Right hindlimb (tissue), 1 donor: ENCODE results near the gene ADAMTS1.

ENCODE experiments used
- DNase-seq: peaks from one replicate; pipeline ENCODE4 v3.0.0-alpha.2; 2018

Gene ADAMTS1

DNA sequence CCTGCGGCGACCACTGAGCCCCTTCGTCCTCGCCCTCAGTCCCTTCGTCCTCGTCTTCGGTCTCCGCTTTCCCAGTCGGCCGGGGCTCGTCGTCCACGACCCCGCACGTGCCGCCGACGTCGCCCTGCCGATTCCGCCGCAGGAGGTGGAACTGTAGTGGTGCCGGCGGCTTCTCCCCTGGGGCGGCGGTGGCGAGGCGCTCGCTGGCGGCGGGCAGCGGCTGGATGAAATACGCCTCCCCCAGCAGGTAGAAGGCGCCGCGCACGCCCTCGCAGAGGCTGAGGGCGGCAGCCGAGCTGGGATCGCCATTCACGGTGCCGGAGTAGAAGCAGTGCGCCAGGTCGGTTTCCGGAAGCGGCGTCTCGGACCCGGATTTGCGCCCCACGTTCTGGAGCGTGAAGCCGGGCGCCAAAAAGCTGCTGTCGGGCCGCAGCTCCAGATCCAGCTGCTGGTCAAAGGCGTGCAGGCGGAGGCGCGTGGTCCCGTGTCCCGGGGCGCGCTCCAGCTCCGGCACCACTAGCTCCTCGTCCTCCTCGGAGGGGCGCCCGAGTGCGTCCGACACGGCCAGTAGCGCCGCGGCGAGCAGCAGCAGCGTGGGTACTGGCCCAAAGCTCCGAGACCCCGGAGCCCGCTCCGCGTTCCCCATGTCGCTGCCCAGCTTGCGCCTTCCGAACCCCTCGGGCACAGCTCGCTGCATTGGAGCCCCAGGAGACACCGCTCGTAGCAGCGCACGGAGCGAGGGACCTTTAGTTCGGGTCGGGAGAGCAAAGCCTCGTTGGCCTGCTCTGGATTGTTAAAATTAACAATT lies 747 bp downstream of the ADAMTS1 start:
- peak; percentile 77 for DNase-seq

- peak; percentile 50 for DNase-seq
Observed at GRCh38 chr21:26843933-26844257, 1.3 kb downstream of the ADAMTS1 start.

DNA sequence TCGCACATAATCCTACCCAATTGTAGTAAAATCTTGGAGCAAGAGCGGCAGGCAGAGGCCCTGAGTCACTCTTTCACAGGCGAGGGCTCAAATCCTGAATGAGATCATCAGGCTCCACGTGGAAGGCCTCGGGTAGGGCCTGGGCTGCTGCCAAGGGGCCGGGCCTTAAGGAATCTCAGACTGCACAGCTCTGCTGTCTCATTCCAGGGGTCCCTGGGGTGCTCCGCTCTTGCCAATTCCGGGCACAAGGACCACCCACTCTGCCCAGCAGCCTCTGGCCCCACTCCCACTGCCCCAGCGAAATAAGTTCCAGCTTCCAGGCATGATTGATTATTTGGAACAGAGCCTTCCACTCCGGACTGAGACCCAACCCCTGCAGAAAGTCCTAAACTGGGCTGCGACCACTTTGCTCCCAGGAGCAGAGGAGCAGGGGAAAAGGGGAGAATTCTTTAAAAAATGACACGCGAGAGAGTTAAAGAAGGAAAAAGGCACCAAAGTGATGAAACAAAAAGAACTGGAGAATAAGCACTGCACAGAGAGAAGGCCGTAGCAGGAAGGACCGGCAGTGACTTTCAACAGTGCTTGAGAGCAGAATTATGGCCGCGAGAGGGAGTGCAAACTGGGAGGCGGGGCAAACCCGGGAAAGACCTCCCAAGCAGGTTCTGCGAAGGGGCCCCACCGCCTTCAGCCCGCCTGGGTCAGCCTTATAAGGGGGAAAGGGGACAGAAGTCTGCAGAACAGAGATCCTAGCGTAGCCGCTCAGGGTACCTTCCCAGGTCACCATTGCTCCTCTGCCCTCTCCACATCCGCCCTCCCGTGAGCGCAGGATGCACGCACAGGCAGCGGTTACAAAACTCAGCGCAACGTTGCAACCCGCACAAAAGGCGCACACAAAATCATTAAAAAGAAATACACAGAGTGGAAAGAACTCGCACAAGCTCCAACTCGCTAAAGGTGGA lies 2.0 kb downstream of the ADAMTS1 start:
- DNase-seq: peak; percentile 98

GRCh38 chr21:26842300-26842699 lies 2.9 kb downstream of the ADAMTS1 start:
- DNase-seq: no peak

DNA sequence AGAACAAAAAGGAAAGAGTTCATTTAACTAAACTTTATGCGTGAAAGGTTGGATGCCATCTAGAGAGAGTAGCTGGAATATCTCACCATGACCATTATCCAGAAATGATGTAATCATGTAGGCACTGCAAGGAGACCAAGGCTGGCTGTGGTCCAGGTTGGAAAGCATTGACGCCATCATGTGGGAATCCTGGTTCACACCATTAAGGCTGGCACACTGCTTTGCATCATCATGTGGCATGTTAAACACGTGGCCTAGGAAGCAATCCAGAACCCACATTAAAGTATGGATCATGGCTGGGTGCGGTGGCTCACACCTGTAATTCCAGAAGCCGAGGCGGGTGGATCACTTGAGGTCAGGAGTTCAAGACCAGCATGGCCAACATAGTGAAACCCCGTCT lies 4.3 kb downstream of the ADAMTS1 start:
- no peak for DNase-seq

GRCh38 chr21:26840201-26840600 lies 5.0 kb downstream of the ADAMTS1 start:
- DNase-seq: no peak

DNA sequence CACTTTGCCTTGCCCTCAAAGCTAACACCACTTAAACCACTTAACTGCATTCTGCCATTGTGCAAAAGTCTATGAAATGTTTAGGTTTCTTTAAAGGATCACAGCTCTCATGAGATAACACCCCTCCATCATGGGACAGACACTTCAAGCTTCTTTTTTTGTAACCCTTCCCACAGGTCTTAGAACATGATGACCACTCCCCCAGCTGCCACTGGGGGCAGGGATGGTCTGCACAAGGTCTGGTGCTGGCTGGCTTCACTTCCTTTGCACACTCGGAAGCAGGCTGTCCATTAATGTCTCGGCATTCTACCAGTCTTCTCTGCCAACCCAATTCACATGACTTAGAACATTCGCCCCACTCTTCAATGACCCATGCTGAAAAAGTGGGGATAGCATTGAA lies 7.7 kb downstream of the ADAMTS1 start:
- DNase-seq: no peak

DNA sequence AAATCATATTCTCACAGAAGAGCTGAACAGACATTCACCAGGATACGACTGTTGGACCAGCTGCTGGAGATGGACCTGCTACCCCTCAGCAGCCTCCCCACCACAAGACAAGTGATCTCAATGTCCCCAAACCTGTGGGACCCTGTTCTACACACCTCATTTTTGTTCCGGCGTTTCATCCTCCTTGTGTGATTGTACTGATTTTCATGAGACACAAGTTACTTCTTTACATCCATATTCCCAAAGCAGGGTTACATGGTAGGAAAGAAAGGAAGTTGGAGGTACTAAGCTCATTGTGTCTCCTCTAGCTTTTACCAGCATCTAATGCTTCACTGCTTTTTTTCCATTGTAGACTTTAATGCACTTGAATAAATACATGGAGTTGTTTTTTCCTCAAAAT lies 8.7 kb downstream of the ADAMTS1 start:
- DNase-seq: no peak

DNA sequence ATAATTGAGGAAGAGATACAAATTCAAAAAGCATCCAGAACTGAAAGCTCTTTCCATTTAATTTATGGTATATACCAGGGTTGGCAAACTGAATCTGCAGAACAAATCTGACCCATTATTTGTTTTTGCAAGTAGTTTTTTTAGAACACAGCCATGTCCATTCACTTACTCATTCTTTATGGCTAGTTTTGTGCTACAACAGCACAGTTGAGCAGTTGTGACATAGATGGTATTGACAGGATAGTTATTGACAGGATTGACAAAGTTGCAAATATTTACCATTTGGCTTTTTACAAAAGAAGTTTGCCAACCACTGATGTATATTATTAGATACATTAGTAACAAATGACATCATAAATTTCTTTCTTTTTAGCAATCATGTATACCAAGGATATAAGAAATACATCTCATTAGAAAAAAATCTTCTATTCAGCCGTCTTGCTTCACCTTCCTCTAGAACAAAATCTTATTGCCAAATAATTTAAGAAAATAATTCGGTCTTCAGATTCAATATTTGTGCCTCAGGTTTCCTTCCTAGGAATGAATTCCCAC lies 9.4 kb downstream of the ADAMTS1 start:
- no peak for DNase-seq

DNA sequence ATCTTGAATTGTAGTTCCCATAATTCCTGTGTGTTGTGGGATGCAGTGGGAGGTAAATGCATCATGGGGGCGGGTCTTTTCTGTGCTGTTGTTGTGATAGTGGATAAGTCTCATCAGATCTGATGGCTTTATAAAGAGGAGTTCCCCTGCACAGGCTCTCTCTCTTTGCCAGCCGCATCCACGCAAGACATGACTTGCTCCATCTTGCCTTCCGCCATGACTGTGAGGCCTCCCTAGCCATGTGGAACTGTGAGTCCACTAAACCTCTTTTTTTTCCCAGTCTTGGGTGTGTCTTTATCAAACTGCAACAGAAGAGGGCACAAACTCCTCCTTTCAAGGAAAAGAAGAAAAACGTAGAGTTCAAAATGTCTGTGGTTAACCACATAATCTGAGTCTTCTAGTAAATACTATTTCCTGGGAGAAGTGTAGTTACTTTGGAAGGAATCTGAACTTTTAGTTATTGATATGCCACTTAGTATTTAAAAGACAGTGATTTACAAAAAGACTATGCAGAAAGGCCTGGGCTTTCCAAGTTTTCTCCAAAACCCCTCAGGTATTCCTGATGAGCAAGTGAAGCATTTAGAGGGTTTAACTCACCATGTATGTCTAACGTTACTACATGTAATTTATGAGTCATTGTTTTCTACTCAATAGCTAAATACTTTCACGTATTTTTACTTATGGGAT lies 10.0 kb downstream of the ADAMTS1 start:
- DNase-seq: no peak

DNA sequence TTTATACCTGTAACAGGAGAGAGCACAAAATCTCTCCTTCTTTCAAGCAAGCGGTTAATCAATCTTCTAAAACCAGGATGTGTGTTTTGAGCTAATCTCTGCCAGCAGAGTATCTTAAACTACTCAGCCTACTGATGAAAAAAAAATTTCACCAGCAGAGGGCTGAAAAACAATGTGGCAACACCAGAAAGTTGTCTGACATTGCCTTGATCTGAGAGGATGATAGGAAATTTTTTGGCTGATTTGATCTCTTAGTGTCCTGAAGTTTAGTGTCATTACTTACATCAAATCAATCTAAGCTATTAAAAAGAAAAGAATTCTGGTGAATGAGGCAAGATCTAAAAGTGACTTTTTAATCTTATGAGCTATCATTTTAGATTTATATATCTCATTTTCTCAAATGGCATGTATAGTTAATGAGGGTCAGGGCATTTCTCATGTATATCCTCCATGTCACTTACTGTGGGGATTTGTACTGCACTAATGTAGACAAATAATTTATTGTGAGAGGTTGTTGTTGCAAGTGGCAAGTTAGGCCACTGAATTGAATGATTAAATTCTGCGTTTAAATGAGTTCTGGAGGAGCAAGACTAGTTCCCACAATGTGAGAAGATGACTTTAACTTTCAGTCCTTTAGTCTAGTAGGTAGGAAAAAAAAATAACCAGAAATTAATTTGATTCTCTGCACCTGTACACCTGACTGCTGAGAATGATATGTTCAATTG lies 10.9 kb downstream of the ADAMTS1 start:
- no peak for DNase-seq

DNA sequence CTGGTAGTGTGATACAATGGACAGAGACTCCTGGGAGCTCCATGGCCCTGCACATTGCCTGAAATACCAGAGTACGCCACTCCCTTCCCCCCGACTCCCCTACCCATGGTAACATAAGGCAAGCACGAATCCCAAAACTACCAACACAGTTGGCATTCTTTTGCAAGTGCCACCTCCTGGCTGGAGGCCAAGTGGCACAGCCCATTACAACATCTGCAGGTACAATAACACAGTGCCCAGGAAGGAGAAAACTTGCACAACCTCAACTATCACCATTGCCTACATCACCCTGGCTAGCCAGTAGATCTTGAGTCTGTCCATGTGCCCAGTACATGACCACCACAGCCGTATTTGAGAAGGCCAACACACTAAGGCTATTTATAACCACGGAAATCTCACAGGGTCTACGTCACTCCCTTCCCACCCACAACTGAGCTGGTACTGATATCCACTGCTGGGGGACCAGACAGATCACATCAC lies 11.7 kb downstream of the ADAMTS1 start:
- DNase-seq: no peak

DNA sequence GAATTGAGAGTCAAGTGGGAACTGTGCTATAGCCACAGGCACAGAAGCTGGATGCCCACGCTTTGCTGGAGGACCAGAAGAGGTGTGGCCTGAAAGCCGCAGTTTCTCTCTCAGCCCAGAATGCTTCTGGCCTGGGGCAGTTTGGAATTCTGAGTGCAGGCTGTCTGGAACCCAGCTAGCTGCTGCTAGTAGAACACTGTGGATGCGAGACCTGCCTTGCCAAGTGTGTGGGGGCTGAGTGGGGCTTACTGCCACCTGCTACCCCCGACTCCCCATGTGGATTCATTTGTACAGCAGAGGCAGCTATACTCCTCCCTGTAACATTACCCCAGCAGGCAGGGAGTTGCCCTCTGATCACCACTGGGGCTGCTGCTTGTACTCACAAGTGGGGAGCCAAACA lies 12.2 kb downstream of the ADAMTS1 start:
- DNase-seq: no peak

- no peak for DNase-seq
Observed at GRCh38 chr21:26832546-26832945, 12.7 kb downstream of the ADAMTS1 start.

DNA sequence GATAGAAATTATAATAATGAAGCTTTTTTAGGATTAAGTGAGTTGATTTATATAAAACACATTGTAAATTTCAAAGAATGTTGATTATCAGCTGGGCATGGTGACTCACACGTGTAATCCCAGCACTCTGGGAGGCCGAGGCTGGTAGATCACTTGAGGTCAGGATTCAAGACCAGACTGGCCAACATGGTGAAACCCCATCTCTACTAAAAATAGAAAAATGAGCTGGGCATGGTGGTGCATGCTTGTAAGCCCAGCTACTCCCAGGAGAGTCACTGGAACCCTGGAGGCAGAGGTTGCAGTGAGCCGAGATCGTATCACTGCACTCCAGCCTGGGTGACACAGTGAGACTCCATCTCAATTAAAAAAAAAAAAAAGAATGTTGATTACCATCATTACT lies 18.4 kb downstream of the ADAMTS1 start:
- no peak for DNase-seq

DNA sequence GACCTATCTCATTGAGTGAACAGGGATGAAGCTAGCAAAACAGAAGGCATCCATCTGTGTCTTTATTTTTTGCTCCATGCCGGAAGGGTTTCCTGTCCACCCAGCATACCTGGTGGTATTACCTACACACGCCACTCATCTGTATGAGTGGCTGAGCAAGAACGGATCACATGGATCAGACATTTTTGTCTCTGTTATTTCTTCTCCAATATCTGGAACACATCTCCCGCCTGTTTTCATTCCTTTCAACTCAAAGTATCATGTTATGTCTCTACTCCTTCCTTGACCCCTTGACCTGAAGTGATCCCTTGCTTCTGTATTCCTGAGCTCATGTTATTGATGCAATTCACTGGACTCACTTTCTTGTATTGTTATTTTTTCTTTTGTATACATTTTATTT lies 24.7 kb downstream of the ADAMTS1 start:
- DNase-seq: no peak

GRCh38 chr21:26819740-26820324 lies 25.4 kb downstream of the ADAMTS1 start:
- DNase-seq: no peak

GRCh38 chr21:26818906-26819305 lies 26.3 kb downstream of the ADAMTS1 start:
- no peak for DNase-seq

DNA sequence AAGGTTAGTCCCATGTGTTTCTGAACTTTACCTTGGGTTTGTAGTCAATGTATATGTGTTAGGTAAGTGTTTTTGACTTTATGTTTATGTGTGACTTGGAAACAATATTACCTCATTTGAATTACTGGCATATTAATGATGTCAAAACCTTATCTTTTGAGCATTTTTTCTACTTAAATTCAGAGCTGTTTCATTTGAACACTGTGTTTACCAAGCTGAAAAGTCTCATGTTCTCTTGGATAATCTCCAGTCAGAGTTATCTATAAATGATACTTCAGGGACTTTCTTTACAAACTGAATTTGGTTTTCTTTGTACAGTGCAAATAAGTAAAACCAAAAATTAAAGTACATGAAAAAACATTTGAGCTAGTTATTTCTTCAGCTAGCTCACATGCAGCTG lies 30.0 kb downstream of the ADAMTS1 start:
- DNase-seq: no peak

- DNase-seq: no peak
Observed at GRCh38 chr21:26814386-26814785, 30.8 kb downstream of the ADAMTS1 start.

- no peak for DNase-seq
Observed at GRCh38 chr21:26813426-26813998, 31.7 kb downstream of the ADAMTS1 start.

DNA sequence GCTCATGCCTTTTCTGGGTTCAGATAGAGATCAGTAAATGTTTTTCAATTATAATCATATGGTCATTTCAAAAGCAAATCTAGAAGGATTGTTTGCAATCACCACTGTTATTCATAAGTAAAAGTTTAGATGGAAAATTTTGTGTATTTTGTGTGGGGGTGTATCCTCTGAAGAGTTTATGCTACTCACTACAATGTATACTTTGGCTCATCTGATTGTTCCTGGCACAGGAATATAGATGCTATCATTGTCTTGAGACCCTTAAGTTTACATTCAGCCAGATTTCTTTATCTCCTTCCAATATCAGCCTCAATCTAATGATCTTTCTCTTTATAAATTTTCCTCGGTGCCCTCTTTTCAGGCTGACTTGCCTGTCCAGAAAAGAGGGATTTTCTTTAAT lies 33.0 kb downstream of the ADAMTS1 start:
- DNase-seq: no peak
